ENCODE results near the gene MYH13. TPM values are rescaled to one million over a fixed set of nuclear protein-coding genes. Genes with fewer than 3 reads are reported as not detected.

Gene MYH13
- total and polyA plus RNA-seq, 10 donors: 0.02 to 0.19 (median 0.06) TPM; not detected in 5

DNA sequence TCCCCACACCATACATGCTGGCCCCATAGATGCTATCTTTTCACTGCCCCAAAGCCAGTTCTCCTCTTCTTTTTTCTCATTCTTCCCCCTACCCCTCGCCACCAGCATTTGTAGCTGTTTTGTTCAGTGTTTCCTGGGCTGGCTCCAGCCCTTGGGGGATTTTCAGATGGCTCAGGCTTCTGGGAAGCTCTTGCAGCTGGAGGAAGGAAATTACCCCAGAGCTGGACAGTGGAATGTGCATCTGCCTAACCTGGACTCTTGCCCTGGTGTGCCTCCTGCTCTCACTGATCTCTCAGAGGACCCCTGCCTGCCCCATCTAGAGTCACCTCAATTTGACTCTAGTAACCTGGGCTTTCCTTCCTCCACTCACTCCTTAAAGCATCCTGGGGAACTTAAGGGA lies 82.8 kb downstream of the MYH13 start:
- no peaks in the 10 kb centered on the region for H3K9me3 ChIP-seq
- no peaks in the 10 kb centered on the region for H3K36me3 ChIP-seq
- H3K27ac ChIP-seq: peak overlapping the region; percentile 0 to 57 (median 28)
- intact Hi-C loops (cut with DNase I; ENCODE audit: low total_unique reads): no loop called here
- DNase-seq: no peak
- peaks cover 4 to 37% (median 11%) of the 10 kb centered on the region in 6 donors for H3K4me1 ChIP-seq
- peaks cover 0 to 21% (median 0%) of the 10 kb centered on the region in 7 donors for H3K27me3 ChIP-seq (replicated peaks in 1 of 7)
- 18 to 46% (median 35%) methylated on average over 1 of the region's 1 CpG for WGBS, 5 donors
- H3K4me3 ChIP-seq: no peak overlapping the region
- TF ChIP-seq POLR2AphosphoS5 (IDR thresholded peaks at IDR 0.05): peak in 1 of 3 donors; percentile 8
- no peak for TF ChIP-seq POLR2A (IDR thresholded peaks at IDR 0.05)
- TF ChIP-seq, protein P1, sequence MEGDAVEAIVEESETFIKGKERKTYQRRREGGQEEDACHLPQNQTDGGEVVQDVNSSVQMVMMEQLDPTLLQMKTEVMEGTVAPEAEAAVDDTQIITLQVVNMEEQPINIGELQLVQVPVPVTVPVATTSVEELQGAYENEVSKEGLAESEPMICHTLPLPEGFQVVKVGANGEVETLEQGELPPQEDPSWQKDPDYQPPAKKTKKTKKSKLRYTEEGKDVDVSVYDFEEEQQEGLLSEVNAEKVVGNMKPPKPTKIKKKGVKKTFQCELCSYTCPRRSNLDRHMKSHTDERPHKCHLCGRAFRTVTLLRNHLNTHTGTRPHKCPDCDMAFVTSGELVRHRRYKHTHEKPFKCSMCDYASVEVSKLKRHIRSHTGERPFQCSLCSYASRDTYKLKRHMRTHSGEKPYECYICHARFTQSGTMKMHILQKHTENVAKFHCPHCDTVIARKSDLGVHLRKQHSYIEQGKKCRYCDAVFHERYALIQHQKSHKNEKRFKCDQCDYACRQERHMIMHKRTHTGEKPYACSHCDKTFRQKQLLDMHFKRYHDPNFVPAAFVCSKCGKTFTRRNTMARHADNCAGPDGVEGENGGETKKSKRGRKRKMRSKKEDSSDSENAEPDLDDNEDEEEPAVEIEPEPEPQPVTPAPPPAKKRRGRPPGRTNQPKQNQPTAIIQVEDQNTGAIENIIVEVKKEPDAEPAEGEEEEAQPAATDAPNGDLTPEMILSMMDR (IDR thresholded peaks at IDR 0.05 in 8 of 11, conservative IDR thresholded peaks at IDR 0.05 in 3 of 11): no peak

DNA sequence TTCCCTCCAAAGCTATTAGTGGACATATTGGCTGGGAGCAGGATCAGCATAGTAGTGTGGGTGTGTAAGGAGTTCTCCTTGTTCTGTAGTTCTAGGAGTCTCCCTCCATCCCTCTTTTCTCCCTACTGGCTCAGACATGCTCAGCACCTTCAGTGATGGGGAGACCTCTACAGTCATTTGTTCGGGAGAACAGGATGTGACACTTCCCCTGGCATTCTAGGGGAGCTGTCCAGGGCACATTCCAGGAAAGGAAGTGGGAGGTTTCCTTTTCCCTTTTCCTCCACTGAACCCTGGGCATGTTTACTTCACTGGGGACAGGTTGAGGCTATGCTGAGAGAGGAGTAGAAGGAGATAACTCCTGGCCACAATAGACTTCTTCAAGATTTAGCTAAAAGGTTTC lies 86.5 kb downstream of the MYH13 start:
- 0 to 5% (median 0%) methylated on average over 1 of the region's 1 CpG for WGBS, 5 donors
- peak overlapping the region in 7 of 8 donors; percentile 0 to 61 (median 45) for H3K27ac ChIP-seq
- H3K36me3 ChIP-seq: no peaks in the 10 kb centered on the region
- TF ChIP-seq POLR2AphosphoS5 (IDR thresholded peaks at IDR 0.05): peak in 1 of 3 donors; percentile 63
- TF ChIP-seq POLR2A (IDR thresholded peaks at IDR 0.05): no peak
- TF ChIP-seq, protein P1 (IDR thresholded peaks at IDR 0.05 in 8 of 11, conservative IDR thresholded peaks at IDR 0.05 in 3 of 11): no peak
- no peak overlapping the region for H3K4me3 ChIP-seq
- intact Hi-C loops (cut with DNase I; ENCODE audit: low total_unique reads): no loop called here
- no peaks in the 10 kb centered on the region for H3K9me3 ChIP-seq
- no peak for DNase-seq
- H3K4me1 ChIP-seq: peaks cover 4 to 33% (median 11%) of the 10 kb centered on the region in 6 donors
- peaks cover 0 to 18% (median 0%) of the 10 kb centered on the region in 7 donors for H3K27me3 ChIP-seq (replicated peaks in 1 of 7)

DNA sequence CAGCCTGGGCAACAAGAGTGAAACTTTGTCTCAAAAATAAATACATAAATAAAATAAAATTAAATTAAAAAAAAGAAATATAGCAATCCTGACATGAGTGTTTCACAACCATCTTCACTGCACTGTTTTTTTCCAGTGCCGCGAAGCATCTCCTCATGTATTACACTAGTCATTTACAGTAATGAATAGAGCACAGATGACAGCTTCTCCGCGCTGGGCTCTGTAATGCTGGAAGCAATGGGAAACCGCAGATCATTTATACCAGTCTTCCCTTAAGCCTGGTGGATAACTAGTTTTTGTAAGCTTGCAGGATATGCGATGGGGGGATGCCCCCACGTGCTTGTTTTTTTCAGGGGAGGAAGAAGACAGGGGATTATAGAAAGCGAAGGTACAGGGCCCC lies 86.9 kb downstream of the MYH13 start:
- no peak overlapping the region for H3K4me3 ChIP-seq
- no peak for TF ChIP-seq POLR2AphosphoS5 (IDR thresholded peaks at IDR 0.05)
- TF ChIP-seq, protein P1 (IDR thresholded peaks at IDR 0.05 in 8 of 11, conservative IDR thresholded peaks at IDR 0.05 in 3 of 11): no peak
- TF ChIP-seq POLR2A (IDR thresholded peaks at IDR 0.05): no peak
- no peak for DNase-seq
- no peaks in the 10 kb centered on the region for H3K36me3 ChIP-seq
- peaks cover 0 to 18% (median 0%) of the 10 kb centered on the region in 7 donors for H3K27me3 ChIP-seq (replicated peaks in 1 of 7)
- intact Hi-C loops (cut with DNase I; ENCODE audit: low total_unique reads): no loop called here
- WGBS, 5 donors: 60 to 85% (median 74%) methylated on average over 8 of the region's 8 CpGs
- no peaks in the 10 kb centered on the region for H3K9me3 ChIP-seq
- peak overlapping the region in 6 of 8 donors; percentile 30 to 61 (median 51) for H3K27ac ChIP-seq
- H3K4me1 ChIP-seq: peaks cover 4 to 33% (median 11%) of the 10 kb centered on the region in 6 donors

DNA sequence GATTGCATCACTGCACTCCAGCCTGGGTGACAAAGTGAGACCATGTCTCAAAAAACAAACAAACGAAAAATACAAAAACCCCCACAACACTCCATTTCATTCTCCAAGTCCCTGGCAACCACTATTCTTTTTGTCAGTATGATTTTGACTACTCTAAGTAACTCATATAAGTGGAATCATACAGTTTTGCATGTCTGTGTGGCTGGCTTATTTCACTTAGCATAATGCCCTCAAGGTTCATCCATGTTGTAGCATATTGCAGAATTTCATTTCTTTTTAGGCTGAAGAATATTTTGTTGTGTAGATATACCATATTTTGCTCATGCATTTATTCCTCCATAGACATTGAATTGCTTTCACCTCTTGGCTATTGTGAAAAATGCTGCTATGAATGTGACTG lies 92.7 kb downstream of the MYH13 start:
- Histone ChIP-seq H3K4me3 (no peak overlapping the region), H3K27me3 (replicated peaks in 1 of 7) (peaks cover 0 to 5% (median 0%) of the 10 kb centered on the region in 7 donors), H3K36me3 (no peaks in the 10 kb centered on the region), H3K4me1 (peaks cover 0 to 34% (median 7%) of the 10 kb centered on the region in 6 donors), H3K27ac (no peak overlapping the region), H3K9me3 (no peaks in the 10 kb centered on the region)
- WGBS, 5 donors: 70 to 89% (median 82%) methylated on average over 1 of the region's 1 CpG
- DNase-seq: no peak
- no peak for TF ChIP-seq POLR2A (IDR thresholded peaks at IDR 0.05)
- TF ChIP-seq, protein P1 (IDR thresholded peaks at IDR 0.05 in 8 of 11, conservative IDR thresholded peaks at IDR 0.05 in 3 of 11): no peak
- TF ChIP-seq POLR2AphosphoS5 (IDR thresholded peaks at IDR 0.05): no peak
- intact Hi-C loops (cut with DNase I; ENCODE audit: low total_unique reads): no loop called here
